Measurements from ENCODE around the gene CTSF. TPM values are rescaled to one million over a fixed set of nuclear protein-coding genes. Genes with fewer than 3 reads are reported as not detected.

The CTSF gene
- total and polyA plus RNA-seq, 2 of the 8 experiments (the other 6 are each of a cell fraction or from before 2014, with no cell fraction given), result 0.58 to 2.3 TPM

GRCh38 chr11:66550887-66551286, 17.5 kb downstream of the CTSF start (continued):
- TF ChIP-seq SRF (IDR thresholded peaks at IDR 0.05; ENCODE audit: low read depth, low read length) (no peak), MAFK (IDR thresholded peaks at IDR 0.05; ENCODE audit: low read depth, low read length) (no peak), CTBP2 (IDR thresholded peaks at IDR 0.05; ENCODE audit: borderline replicate concordance, insufficient read depth, insufficient read length, low read length) (no peak)

Measured in H1 (cell line).